Smooth muscle cell of bladder (primary cell): ENCODE measurements around the gene SGSH. TPM values are rescaled to one million over a fixed set of nuclear protein-coding genes. Genes with fewer than 3 reads are reported as not detected.

Experiments used
- total RNA-seq: library from RNA; depleted of rRNA; stranded (reverse); fragments of >200 nt; gene quantifications from 2 replicates; pipeline ENCODE4 v1.2.3, GENCODE V29; 2014

Gene SGSH
- total RNA-seq: 17.7 and 17.8 TPM in 2 replicates

DNA sequence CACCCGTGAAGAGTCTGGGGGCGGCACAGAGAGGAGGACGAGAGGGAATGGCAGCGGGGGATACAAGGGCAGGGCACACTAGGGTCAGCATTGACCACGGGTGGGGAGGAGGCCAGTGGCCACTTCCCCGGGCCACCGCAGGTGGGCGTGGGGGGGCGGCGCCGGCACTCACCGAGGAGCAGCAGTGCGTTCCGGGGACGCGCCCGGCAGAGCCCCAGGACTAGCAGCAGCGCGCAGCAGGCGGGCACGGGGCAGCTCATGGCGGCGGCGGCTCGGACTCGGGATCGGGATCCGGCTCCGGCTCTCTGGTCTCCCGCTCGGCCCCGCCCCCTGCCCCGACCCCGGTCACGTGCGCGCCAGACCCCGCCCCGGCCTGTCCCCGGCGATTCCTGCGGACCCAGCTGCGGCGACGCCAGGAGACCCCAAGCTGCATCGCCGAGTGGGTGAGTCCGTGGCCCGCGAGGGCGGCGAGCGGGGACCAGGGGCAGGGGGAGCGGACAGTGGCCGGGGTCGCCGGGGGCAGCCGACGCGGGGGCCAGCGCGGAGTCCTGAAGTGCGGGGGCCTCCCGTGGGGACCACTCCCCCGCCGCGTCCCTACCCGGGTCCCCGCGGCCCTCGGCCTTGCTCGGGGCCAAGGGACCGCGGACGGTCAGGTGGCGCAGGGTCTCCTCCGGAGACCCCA, at the start of gene SGSH, which contains the start of gene SLC26A11:
SGSH (minus strand) TSS at position 280 of the 682 bp plus-strand sequence; CDS start at position 260, 20 bp downstream.
SLC26A11 (plus strand) TSS at position 374 of the 682 bp plus-strand sequence. CDS start 1,134 bp downstream, outside the sequence.

DNA sequence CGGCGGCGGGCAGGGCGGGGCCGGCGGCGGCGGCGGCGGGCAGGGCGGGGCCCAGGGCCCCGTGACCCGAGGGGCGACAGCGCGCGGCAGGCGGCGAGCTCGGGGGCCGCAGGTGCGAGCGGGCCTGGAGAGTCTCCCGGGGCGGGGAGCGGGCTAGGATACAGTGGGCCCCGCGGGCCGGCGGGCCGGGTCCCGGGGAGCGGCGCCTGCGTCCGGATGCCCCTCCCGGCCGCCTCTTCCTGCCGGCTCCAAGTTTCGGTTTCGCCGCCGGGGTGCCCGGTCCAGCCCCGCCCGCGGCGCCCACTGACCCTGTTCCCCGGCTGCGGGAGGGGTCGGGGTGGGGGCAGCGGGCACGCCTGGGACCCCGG, 40.6 kb upstream of the SGSH start, which contains the start of gene RNF213:
RNF213 (plus strand) TSS at position 62 of the 368 bp plus-strand sequence. CDS start 2,830 bp downstream, outside the sequence.

DNA sequence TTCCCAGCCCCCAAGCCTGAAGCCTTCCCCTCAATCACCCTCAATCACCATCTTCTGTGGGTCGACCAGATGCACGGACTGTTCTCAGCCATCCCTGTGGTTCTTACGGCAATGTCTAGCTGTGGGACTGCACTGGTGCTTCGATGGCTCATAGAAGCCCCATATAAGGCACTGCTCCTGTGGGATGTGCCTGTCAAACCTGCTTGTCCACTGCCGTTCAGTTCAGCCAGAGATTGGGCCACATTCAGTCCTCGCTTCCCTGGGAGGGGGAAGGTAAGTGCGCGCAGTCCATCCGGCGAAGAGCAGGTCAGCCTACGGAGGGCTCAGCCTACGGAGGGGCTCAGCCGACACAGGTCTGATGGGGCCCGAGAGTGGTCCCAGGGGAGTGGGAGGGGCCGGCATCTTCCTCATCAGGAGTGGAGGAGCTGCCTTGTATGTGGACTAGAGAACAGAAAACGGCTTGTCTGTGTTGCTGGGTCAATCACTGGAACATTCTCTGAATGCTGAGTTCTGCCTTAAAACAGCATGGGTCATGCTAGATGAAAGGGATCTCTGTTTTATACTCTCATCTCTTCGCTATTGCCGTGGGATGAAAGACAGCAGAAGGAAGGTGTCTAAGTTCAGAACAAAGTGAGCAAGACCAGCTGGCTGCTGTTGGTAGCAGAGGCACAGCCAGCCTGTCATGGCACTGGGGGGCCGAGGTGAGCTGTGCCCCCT, 50.2 kb downstream of the SGSH start, which contains the start of gene CARD14:
CARD14 (plus strand) TSS at position 247 of the 717 bp plus-strand sequence. CDS start 11,409 bp downstream, outside the sequence.

Other genes starting within 250 kb of the SGSH start
- gene TBC1D16, start 184.5 kb downstream of the SGSH start, total RNA-seq: 26.9 and 44.4 TPM in 2 replicates
- 4.4 and 4.5 TPM in 2 replicates for gene CCDC40, start 183.7 kb downstream of the SGSH start, total RNA-seq
- gene GAA, start 118.8 kb downstream of the SGSH start, total RNA-seq: 13.4 and 26.1 TPM in 2 replicates
- gene EIF4A3, start 73.2 kb downstream of the SGSH start, total RNA-seq: 93.2 and 125 TPM in 2 replicates
- gene CARD14, start 50.3 kb downstream of the SGSH start, total RNA-seq: 0.18 and 0.43 TPM in 2 replicates
- 8.0 and 8.9 TPM in 2 replicates for gene SLC26A11, start 94 bp upstream of the SGSH start, total RNA-seq
- gene RNF213, start 40.5 kb upstream of the SGSH start, total RNA-seq: 82.2 and 128 TPM in 2 replicates
- 17.5 and 21.0 TPM in 2 replicates for gene ENDOV, start 194.8 kb upstream of the SGSH start, total RNA-seq